Hematopoietic multipotent progenitor cell treated with erythropoietin and hydrocortisone succinate and interleukin-3 and kit ligand, for 15 days (in vitro differentiated cells): ENCODE measurements around the gene CTU2.
"Not testable (repeated sequence)": the region's sequence is repeated elsewhere in the genome, so short reads cannot be mapped to it uniquely, and the experiment has no call there.

Experiments used
- DNase-seq: peaks from one replicate; pipeline ENCODE4 v3.0.0-alpha.2; 2015; ENCODE audit warnings: low spot score

Gene CTU2

DNA sequence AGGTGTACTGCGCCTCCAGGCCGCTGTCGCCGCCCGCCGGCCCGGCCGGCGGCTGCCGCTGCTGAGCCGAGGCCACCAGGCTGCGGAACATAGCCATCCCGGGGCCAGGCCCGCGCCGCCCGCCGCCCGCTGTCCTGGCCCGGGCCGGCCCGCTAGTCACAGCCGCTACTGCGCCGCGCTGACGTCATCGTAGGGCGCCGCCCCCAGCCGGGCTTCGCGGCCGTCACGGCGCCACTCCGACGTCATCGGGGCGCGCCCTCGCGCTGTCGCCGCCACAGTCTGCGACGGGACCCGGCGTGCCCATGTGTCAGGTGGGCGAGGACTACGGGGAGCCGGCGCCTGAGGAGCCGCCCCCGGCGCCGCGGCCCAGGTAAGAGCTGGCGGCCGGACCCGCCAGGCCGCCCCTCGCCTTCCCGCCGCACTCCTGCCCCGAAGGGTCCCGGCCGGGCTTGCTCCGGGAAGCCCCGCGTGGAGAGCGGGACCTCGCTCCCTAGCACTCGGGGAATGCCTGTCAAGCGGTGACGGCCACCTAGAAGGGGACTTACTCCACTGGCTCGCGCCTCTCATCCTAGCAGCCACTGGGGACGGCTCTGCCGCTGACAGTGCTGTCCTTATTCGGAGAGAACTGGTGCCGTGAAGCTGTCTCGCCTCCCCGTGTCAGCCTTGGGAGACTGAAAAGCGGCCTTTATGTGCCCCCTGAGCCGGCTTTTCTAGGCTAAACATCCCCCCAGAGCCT, at the start of gene CTU2, which contains the start of gene RNF166:
Gene CTU2 (plus strand): TSS at position 275 of the 736 bp plus-strand sequence. CDS start 28 bp downstream, at position 303.
Gene RNF166 (minus strand): TSS at position 180 of the 736 bp plus-strand sequence. CDS start 83 bp downstream, at position 97.
- DNase-seq: peak; percentile 93

DNA sequence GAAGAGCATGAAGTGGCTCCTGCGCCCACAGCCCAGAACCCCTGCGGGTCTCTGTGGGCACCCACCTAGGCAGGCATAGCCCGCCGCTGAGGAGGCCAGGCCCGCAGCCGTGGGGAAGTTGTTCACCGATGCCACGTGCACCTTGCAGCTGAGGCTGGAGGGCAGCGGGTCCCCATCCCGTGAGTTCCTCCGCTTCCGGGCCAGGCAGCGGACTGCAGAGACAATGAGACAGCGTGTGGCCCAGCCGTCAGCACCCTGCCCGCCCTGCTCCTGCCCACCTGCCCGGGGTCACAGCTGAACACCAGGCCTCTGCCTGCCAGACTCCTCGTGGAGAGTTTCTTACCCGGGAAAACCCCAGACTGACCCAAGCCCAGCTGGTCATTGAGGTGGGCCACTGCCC, 48.9 kb upstream of the CTU2 start:
- no peak for DNase-seq

DNA sequence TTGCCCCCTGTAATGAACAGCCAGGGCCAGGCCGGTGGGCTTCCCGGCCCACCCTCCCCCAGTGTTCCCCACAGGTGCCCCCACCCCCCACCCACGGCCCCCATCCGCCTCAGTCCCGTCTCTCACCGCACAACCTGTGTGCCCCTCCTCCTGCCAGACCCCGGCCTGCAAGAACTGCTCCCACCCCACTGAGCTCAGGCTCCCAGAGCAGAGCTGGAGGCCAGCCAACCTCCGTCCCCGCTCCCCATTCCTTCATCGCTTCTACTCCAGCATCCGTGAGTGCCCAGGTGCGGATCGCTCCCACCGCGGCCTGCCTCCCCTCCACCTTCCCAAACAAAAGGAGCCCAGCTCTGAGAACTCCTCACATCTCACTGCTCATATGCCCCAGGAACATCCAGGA, 47.6 kb upstream of the CTU2 start:
- DNase-seq: no peak

DNA sequence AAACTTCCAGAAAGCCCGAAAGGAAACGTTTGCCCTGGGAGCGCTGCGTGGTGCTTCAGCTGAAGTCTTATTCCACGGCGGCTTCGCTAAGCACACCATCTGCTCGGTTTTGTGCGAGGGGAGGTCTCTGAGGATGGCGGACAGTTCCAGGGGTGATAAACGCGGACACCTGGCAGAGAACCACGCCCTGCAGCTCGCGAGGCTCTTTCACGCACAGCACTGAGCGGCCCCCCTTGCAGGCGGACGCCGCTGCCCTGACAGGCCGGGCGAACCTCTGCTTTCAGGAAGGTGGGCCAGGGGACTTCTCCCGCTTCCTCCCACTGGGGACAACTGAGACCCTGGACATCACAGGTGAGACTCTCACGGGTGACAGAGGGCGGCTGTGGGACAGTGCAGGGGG, 47.1 kb upstream of the CTU2 start:
- DNase-seq: no peak

DNA sequence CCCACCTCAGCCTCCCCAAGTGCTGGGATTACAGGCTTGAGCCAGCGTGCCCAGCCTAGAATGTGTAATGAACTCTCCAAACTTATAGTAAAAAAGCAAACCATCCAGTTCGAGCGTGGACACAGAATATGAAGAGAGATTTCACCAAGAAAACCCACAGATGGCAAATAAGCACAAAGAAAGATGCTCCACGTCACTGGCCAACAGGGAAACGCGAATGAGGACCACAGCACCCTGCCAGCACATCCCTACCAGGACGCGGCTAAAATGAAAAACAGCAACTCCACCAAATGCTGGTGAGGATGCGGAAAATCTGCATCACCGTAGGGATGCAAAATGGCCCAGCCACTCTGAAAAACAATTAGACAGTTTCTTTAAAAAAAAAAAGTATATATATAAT, 44.8 kb upstream of the CTU2 start:
- no peak for DNase-seq

DNA sequence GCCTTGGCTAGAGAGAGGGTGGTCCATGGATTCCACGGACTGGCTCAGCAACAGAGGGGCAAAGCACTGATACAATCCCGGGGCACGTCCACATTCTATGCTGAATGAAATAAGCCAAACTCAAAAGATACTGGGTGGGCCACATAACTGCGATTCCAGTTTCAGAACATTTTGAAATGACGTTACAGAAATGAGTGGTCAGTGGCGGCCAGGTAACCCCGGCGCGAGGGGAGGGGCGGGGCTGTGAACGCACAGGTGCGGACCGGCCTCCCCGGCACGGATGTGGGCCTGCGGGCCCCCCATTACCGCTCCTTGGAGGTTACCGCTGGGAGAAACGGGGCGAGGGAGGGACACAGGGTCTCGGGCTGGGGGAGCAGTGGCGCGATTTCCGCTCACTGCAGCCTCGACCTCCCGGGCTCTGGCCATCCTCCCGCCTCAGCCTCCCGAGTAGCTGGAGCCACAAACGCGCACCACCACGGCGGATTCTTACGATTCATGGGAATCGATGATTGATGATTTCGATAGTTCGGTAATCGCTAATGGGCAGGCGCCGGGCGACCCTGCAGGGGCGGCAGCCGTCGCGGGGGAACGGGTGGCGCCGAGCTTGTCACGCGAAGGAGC, 44.0 kb upstream of the CTU2 start:
- no peak for DNase-seq

DNA sequence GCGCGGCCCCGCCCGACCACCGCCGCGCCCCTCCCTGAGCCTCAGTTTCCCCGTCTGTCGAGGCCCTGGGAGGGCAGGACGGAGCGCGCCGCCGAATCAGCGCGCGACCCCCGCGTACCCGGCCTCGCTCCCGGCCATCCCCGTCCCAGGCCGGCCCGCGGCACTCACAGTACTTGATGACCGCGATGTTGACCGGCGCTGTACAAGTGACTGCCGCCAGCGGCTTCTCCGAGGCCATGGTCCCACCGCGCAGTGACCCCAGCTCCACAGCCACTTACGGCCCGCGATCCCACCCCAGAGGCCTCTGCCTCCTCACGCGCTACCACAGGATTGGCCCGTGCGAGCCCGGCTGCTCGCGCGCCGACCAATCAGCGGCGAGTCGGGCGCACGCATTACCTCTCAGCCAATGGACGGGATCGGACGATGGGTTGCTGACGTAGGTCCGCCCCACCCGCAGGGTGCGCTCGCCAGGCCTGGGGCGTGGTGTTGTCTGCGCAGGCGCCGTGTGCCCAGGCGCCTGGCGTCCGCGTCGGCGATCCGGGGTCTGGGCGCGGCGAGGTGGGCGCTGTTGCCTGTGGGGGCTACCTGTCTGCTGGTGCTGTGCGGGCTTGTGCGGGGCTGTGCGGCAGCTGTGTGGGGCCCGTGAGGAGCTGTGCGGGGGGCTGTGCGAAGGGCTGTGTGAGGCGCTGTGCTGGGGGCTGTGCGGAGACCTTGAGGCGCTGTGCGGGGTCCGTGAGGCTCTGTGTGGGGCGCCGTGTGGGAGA, 43.3 kb upstream of the CTU2 start, which contains the start of gene MVD:
Gene MVD (minus strand): TSS at position 249 of the 764 bp plus-strand sequence. CDS start 11 bp downstream, at position 238.
- peak; percentile 98 for DNase-seq

DNA sequence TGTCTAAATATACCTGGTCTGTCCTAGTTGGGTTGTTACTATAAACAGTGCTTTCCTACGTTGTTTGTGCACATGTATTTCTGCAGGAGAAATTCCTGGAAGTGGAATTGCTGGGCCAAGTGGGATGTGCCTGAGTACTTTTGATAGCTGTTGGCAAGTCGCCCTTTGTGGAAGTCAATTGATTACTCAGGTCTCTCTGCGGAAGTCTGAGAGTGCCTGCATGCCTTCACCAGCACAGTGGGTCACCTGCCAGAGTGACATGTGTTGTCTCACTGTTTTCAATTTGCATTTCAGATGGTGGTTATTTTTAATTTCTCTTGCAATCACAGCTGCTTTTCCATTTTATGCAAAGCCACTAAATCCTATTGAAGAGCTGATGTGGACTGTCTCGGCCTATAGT, 41.2 kb upstream of the CTU2 start:
- DNase-seq: no peak

DNA sequence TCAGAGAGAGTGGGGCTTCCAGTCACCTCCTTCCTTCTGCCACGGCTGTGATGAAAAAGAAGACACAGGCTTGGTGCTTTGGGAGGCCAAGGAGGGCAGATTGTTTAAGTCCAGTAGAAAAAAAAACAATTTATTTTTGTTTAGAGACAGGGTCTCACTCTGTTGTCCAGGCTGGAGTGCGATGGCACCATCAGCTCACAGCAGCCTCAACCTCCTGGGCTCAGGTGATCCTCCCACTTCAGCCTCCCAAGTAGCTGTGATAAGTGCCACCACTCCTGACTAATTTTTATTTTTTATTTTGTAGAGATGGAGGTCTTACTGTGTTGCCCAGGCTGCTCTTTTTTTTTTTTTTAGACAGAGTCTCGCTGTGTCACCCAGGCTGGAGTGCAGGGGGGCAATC, 40.7 kb upstream of the CTU2 start:
- no peak for DNase-seq

DNA sequence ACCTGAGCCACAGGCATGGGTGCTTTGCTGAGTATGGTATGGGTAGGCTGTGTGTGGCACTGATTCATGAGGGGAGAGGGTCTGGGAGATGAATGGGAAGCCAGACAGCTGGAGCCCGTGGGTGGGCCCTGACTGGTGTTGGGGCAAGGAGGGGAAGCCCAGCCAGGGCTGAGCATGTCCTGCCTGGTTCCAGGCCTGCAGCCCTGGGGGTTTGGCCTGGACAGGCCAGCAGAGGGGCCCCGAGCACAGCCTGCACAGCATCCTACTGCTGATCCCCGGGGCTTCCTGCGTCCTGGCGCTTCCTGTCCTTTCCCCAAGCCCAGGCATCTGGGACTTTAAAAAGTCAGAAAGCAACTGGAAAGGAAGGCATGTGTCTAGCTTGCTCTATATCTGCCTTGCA, 38.8 kb upstream of the CTU2 start:
- DNase-seq: no peak

DNA sequence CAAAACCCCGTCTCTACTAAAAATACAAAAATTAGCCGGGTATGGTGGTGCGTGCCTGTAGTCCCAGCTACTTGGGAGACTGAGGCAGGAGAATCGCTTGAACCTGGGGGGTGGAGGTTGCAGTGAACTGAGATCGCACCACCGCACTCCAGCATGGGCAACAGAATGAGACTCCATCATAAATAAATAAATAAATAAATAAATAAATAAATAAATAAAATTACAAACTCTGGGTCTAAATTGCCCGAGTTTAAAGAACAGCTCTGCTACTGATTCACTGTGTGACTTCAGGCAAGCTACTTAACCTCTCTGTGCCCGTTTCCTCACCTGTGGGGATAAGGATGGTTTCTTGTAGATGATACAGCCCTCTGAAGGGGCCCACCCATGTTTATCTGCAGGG, 36.8 kb upstream of the CTU2 start:
- not testable (repeated sequence) for DNase-seq

DNA sequence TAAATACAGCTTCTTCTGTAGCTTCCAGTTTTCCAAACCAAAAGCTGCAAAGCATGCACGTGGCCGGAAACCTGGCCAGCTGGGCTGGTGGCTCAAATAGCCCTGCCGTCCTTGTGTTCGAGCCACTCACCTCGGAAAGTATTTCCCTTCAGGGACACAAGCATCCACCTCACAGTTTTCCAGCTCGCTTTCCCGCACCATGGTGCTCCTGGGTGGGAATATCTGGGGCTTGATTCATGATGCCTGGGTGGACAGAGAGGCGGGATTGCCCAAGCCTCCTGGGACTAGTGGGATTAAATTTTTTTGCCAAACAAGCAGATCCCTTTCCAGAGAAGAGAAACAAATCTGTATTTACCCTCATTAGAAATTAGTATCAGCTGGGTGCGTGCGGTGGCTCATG, 36.3 kb upstream of the CTU2 start:
- no peak for DNase-seq

DNA sequence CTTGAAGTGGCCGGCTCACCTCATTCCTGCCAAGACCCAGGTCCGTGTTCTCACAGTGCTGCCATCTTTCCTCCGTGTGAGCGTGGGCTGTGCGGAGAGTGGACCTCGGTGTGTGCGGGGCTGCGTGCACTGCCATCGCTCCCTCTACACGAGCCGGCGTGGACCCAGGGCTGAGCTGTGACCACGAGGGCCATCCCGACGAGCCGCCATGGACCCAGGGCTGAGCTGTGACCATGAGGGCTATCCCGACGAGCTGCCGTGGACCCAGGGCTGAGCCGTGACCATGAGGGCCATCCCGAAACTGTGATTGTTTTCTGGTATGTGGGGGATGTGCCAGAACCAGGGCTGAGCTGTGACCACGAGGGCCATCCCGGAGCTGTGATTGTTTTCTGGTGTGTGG, 34.5 kb upstream of the CTU2 start:
- no peak for DNase-seq

DNA sequence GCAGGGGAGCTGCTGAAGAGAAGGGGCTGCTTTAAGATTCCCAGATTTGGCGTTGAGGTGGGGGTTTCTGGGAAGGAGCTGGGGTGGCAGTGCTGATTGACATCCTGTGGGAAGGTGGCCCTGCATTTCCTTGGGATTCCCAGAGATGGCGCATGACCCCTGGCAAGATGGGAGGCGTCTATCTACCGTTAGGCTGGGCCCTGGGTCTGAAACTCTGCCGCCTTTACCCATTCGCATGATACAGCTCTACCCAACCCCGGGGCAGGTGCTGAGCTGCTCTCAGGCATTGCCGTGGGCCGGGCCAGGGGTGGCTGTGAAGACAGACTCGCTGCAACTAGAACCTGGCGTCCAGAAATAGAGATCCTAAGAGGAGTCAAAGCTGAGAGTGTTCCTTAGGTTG, 33.5 kb upstream of the CTU2 start:
- DNase-seq: no peak

DNA sequence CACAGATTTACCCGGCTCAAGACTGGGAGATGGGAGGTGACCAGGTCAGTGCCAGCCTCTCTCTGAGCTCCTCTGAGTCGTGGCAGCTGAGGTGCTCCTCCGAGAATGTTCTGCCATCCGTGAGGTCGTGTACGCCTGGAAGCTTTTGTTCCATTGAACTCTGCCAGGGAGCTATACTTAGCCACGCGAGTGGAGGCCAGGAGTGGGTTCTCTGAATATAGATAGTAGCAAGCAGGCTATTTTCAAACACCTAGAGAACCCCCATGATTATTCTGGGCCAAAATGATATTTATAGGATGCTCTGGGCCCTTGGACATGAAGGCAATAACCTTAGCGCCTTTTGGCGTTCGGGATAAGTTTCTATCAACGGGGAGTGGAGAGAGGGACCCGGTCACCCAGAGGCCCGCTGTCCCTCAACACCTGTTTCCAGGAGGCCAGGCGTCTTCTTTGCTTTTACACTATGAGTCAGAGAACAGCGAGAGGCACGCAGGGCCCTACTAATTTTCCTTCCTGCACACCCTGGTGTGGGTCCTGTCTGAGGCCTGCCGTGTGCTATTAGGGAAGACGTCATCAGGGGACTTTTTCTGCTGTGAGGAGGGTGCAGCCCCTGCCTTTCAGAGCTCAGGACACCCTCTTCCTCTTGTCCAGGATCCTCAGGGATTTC, 32.5 kb upstream of the CTU2 start:
- no peak for DNase-seq

DNA sequence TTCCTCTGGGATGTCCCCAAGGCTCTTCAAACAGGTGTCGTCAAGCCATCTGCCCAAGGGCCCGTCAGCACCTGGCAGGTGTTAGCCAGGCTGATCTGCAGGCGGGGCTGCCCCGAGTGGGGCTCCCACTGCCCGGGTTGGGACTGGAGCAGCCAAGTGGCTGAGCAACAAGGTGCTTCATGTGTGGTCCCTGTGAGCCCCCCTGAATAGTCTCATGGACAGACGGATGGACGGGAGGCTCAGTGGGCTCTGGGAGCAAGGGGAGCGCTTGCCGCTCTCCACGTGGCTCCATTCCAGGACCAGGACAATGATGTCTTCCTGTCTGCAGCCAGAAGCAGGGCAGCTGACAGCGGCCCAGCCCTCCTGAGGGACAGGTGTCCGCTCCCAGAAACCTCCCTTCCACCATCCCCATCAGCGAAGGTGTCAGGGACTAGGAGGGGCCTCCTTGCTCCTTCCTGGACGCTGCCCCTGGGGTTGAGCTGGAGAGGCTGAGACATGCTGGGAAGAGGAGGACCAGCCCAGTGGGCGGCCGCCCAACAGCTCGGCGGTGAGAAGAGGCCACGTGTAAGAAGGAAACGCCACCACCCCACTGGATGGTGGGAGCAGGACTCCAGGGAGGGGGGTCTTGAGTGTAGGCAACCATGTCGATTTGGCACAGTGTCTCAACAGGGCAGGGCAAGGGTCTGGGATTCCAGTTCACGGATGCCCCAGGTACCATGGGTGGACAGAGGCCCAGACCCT, 29.6 kb upstream of the CTU2 start:
- DNase-seq: no peak

DNA sequence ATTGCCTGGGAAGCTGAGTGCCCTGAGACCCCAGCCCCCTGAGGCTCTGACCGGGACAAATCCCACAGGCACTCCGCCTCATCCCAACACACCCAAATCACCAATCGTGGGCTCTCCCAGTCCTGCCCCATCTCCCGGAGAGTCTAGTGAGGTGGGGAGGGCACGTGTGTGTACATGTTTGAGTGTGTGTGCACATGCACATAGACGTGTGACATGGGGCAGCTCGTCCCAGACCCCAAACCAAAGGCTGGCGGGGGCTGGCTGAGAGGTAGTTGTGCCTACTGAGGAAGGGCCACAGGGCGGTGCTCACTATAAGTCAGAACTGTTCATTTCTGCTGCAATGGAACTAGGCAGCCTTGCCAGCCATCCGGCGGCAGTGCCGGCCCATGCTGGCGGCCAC, 28.6 kb upstream of the CTU2 start:
- no peak for DNase-seq

DNA sequence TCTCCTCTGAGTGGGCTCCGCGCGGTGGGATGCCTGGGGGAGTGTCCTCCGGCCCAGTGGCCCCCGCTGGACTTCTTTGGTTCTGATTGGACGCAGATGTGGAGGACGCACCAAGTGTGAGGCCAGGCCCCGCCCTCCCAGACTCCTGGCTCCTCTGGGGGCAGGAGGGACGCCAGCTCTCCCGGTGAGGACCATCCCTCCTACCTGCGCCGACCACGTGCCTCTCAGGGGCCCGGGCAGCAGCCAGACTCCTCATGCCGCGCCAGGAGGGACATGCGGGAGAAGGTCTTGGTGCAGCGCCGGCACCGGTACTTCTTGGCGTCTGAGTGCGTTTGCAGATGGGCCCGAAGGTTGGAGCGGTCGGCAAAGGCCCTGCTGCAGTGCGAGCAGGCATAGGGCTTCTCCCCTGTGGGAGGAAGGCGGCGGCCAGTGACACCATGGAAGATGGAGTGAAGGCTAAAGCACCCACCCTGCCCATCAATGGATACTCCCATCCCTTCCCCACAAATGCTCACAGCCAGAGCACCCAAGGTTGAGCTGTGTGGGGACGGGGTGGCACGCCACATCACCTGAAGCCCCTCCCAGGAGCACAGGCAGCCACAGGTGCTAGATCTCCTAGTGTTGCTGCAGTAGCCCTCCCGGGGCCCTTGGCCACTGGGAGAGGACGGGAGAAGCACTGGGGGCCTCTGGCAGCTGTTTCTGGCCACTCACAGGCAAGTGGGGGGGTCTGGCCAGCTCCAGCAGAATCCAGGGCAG, 27.9 kb upstream of the CTU2 start:
- DNase-seq: no peak

DNA sequence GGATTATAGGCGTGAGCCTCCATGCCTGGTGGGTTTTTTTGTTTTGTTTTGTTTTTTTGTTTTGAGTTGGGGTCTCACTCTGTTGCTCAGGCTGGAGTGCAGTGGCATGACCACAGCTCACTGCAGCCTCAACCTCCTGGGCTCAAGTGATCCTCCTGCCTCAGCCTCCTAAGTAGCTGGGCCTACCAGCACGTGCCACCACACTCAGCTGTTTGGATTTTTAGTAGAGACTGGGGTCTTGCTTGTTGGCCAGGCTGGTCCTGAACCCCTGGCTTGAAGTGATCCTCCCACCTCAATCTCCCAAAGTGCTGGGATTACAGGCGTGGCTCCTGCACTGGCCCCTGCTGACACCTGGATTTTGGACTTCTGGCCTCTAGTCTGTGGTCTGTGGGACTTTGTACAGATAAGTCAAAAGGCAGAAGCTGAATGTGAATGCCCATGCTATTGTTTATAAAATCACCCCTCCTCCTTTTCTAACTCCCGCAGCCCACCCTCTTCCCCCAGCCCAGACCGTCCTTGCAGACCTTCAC, 25.7 kb upstream of the CTU2 start:
- no peak for DNase-seq

DNA sequence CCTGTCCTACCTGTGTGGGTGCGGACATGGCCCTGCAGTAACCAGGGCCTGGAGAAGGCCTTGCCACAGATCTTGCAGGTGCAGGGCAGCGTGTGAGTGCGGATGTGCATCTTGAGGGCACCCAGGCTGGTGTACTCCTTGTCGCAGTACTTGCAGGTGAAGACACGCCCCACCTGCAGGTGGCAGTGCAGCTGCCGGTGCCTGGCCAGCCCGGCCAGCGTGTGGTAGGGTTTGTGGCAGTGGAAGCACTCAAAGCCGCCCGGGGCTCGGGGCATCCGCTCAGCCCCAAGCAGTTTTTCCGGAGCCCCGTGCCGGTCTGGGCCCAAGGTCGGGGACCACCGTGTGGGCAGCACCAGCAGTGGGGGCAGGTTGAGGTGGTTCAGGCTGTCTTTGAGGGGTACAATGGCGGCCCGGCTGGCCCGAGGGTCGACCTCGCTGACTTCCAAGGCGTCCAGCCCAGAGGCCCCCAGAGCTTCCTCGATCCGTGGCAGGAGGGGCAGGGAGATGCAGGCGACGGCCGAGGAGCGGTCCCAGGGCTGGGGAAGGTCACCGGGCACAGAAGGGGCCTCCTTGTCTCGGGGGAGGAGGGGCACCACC, 25.1 kb upstream of the CTU2 start:
- no peak for DNase-seq
